HG03060 (cell line): Measurements from ENCODE around the gene VENTX.

Experiments used
- ATAC-seq: cut with Tn5 transposase; IDR thresholded peaks from one replicate; pipeline ENCODE4 v1.9.1; 2021; ENCODE audit warnings: low read depth, moderate number of reproducible peaks; ENCODE audit not compliant: unreplicated experiment

Gene VENTX

DNA sequence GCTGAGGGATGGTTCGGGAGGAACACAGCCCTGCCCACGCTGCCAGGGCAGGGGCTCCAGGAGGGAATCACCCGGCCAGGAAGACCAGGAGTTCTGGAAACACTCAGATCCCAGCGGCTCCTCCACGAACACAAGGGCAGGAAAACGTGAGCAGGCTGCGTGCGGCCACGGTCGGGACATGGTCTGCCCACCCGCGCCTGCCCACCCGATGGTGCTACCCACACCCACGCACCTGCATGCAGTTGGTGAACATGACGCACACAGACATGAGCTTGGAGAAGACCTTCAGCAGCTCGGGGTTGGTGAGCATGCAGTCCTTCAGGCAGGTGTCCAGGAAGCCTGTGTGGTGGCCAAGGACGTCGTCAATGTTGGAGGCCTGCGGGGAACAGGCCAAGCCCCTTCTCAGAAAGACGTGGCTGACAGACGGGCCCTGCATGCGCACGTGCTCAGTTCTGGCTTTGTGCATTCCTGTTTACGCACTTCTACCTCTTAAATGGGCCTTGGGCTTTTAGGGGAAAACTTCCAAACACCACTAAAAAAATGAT, 45.3 kb downstream of the VENTX start:
- ATAC-seq, result no peak

DNA sequence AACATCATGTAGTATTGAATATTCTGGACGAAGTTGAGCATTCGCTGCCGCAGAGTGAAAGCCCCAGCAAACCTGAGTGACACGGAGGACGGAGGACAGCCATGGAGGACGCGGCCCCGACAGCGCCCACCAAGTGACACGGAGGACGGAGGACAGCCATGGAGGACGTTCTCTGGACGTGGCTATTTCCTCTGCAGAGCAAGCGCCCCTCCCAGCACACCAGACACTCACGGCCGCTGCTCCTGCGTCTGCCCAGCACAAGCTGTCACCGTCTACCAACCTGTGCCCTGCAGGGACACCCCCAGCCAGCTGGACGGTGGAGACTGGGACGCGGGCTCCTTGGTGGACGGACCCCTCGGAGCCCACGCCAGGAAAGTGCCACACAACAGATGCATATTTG, 46.3 kb downstream of the VENTX start:
- ATAC-seq, result no peak

DNA sequence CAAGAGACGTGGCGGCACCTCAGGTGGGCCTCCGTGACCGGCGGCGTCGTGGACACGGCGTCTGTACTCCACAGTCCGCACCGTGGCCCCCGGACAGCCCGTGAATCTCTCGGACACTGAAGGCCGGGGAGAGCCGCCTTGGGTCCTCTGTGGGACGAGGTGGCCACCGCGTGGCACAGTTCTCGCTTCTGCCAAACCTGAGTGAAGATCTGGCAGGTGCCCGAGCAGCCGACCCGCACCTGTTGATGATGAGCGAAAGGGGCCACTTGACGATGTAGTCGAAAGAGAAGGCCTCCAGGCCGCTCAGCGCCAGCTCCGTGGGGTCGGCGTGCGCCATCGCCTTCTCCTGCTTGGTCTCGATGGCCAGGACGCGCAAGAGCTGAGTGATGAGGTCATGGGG, 47.6 kb downstream of the VENTX start:
- no peak for ATAC-seq

DNA sequence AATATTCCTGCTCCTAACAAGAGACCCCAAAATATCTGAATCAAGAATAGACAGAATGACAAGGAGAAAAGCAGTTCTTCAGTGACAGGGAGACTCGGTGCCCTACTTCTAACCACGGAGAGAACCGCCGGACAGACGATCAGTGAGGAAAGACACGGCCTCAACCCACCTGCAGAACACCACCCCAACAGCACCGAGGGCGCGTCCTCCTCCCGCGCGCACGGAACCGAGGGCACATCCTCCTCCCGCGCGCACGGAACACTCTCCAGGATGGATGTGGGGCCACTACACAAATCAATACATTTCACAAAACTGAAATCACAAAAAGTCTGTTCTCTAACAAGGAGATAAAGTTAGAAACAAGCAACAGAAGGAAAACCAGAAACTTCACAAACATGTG, 48.7 kb downstream of the VENTX start:
- ATAC-seq, result no peak

- ATAC-seq, result no peak
Observed at GRCh38 chr10:133287832-133288500, 50.3 kb downstream of the VENTX start.

GRCh38 chr10:133289761-133290160, 52.1 kb downstream of the VENTX start:
- no peak for ATAC-seq
